ENCODE results near the gene LDHD. TPM values are rescaled to one million over a fixed set of nuclear protein-coding genes. Genes with fewer than 3 reads are reported as not detected.

The LDHD gene
- total RNA-seq, 6 experiments from 2014 or later, result 0.58 to 2.0 (median 0.77) TPM

- Mint-ChIP-seq H3K9me3 (no peaks in the 10 kb centered on the region), H3K36me3 (ENCODE audit: low read depth) (peaks cover 8% of the 10 kb centered on the region; the same call in 1 of the 2 replicates), H3K27ac (no peak overlapping the region), H3K27me3 (ENCODE audit: insufficient read depth) (no peaks in the 10 kb centered on the region; the same call in 1 of the 2 replicates), H3K4me1 (ENCODE audit: low read depth) (peaks cover 44% of the 10 kb centered on the region), H3K4me3 (no peak overlapping the region)
- TF ChIP-seq CTCF (IDR thresholded peaks at IDR 0.05), result no peak
- no peak for DNase-seq
These were observed 26.9 kb downstream of the LDHD start for GRCh38 chr16:75089486-75090202.

DNA sequence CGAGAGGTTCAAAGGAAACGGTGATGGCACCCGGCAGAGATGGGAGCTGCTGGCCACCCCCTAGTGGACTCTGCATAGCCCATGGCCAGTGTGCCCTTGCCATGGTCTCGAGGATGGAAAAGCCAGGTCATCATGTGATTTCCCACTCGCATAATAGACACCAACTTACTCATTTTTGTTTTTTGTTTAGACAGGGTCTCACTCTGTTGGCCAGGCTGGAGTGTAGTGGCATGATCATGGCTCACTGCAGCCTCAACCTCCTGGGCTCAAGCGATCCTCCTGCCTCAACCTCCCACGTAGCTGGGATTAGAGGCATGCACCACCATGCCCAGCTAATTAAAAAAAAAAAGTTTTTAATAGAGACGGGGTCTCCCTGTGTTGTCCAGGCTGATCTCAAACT is 27.6 kb downstream of the LDHD start:
- Mint-ChIP-seq H3K4me1 (ENCODE audit: low read depth) (peaks cover 44% of the 10 kb centered on the region), H3K36me3 (ENCODE audit: low read depth) (peaks cover 8% of the 10 kb centered on the region; the same call in 1 of the 2 replicates), H3K27ac (no peak overlapping the region), H3K27me3 (ENCODE audit: insufficient read depth) (no peaks in the 10 kb centered on the region; the same call in none of the 2 replicates), H3K4me3 (no peak overlapping the region), H3K9me3 (no peaks in the 10 kb centered on the region)
- TF ChIP-seq CTCF (IDR thresholded peaks at IDR 0.05), result no peak
- DNase-seq, result no peak

GRCh38 chr16:75088216-75088615 is 28.4 kb downstream of the LDHD start:
- Mint-ChIP-seq H3K4me3 (no peak overlapping the region), H3K9me3 (no peaks in the 10 kb centered on the region), H3K27ac (no peak overlapping the region), H3K4me1 (ENCODE audit: low read depth) (peaks cover 44% of the 10 kb centered on the region), H3K27me3 (ENCODE audit: insufficient read depth) (no peaks in the 10 kb centered on the region; the same call in 1 of the 2 replicates), H3K36me3 (ENCODE audit: low read depth) (peaks cover 8% of the 10 kb centered on the region; the same call in 1 of the 2 replicates)
- no peak for DNase-seq
- no peak for TF ChIP-seq CTCF (IDR thresholded peaks at IDR 0.05)

- peaks cover 8% of the 10 kb centered on the region; the same call in 1 of the 2 replicates for H3K36me3 Mint-ChIP-seq (ENCODE audit: low read depth)
- TF ChIP-seq CTCF (IDR thresholded peaks at IDR 0.05), result no peak
- H3K27ac Mint-ChIP-seq, result peak overlapping the region; percentile 18; the same call in 1 of the 2 replicates
- no peaks in the 10 kb centered on the region for H3K9me3 Mint-ChIP-seq
- no peak for DNase-seq
- no peak overlapping the region for H3K4me3 Mint-ChIP-seq
- H3K4me1 Mint-ChIP-seq (ENCODE audit: low read depth), result peaks cover 40% of the 10 kb centered on the region
- no peaks in the 10 kb centered on the region; the same call in 1 of the 2 replicates for H3K27me3 Mint-ChIP-seq (ENCODE audit: insufficient read depth)
These were observed 29.1 kb downstream of the LDHD start for GRCh38 chr16:75087375-75087979.

DNA sequence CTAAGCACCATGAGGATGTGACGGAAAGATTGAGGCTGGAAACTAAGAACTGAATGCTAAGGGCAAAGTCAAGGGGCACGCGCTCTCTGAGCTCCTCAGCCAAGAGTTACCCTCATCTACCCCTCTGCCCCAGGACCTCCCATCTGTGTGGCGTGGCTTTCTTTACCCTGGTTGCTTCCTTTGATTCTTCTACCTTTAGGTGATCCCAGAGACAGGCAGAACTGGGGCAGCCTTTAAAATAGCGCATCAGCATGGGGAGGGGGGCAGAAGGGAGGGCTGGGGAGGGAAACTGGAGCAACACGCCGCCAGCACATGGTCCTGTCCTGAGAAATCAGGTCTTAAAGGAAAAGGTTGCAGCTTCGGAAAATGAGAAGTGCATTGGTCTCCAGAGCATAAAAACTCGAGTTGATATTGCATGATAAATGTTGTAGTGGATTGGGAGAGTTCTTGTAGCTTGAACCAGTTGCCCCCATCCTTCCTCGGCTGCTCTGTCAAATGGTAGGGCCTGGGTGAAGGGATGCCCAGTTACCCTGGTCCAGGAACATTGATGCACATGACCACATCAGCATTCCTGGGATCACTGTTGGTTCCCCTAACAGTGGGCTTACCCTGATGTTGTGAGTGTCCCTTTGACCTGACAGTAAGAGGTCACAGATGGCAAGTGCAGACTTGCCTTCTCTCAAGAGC is 29.7 kb downstream of the LDHD start:
- no peak for TF ChIP-seq CTCF (IDR thresholded peaks at IDR 0.05)
- H3K4me1 Mint-ChIP-seq (ENCODE audit: low read depth), result peaks cover 33% of the 10 kb centered on the region
- H3K9me3 Mint-ChIP-seq, result no peaks in the 10 kb centered on the region
- H3K27ac Mint-ChIP-seq, result no peak overlapping the region; the same call in 1 of the 2 replicates
- H3K4me3 Mint-ChIP-seq, result no peak overlapping the region
- no peaks in the 10 kb centered on the region; the same call in 1 of the 2 replicates for H3K27me3 Mint-ChIP-seq (ENCODE audit: insufficient read depth)
- peaks cover 8% of the 10 kb centered on the region; the same call in 1 of the 2 replicates for H3K36me3 Mint-ChIP-seq (ENCODE audit: low read depth)
- no peak for DNase-seq
